PC-9 (cell line): ENCODE measurements around the gene SH3RF3. TPM values are rescaled to one million over a fixed set of nuclear protein-coding genes. Genes with fewer than 3 reads are reported as not detected.

Source experiments
- BruUV-seq: library from RNA; stranded (reverse); fragments of 400-500 nt; replicated peaks from 2 replicates; lab custom pipeline; 2021; lab: Mats Ljungman, UMichigan
- CTCF ChIA-PET: fragments of 300-600 bp; sonication (Branson Sonifier 250); formaldehyde crosslinking; loops from one replicate; lab custom pipeline; 2022; ENCODE audit warnings: antibody characterized with exemption; lab: Charles Lee
- POLR2A ChIA-PET: fragments of 300-600 bp; sonication (Branson Sonifier 250); formaldehyde crosslinking; loops from one replicate; lab custom pipeline; 2022; ENCODE audit warnings: antibody characterized with exemption; ENCODE audit not compliant: unreplicated experiment; lab: Charles Lee
- DNase-seq, 2 experiments: peaks; one replicate each; pipeline versions ENCODE4 v3.0.0 to v3.0.0-alpha.2; 2015 to 2022; ENCODE audit warnings: mixed read lengths in 1 of 2
- H2AFZ ChIP-seq: fragments of 200-600 bp; sonication (generic); 2 replicates; pipeline ENCODE4 v1.8.1; 2017; ENCODE audit warnings: antibody characterized with exemption
- H3F3A ChIP-seq: fragments of 200-600 bp; sonication (generic); 2 replicates; pipeline ENCODE4 v1.8.1; 2017; ENCODE audit warnings: antibody characterized with exemption, mild to moderate bottlenecking, low read depth; ENCODE audit not compliant: insufficient read depth
- H3K27ac ChIP-seq: fragments of 200-600 bp; sonication (generic); 2 replicates; pipeline ENCODE4 v1.6.1; 2016; ENCODE audit warnings: mixed run types
- H3K27me3 ChIP-seq: fragments of 200-600 bp; sonication (generic); 2 replicates; pipeline ENCODE4 v1.6.1; 2016; ENCODE audit warnings: low read depth, mixed run types; ENCODE audit not compliant: insufficient read depth
- H3K36me3 ChIP-seq: fragments of 200-600 bp; sonication (generic); 2 replicates; pipeline ENCODE4 v1.6.1; 2016; ENCODE audit warnings: low read depth, mixed run types
- H3K4me1 ChIP-seq: fragments of 200-600 bp; sonication (generic); replicated peaks from 2 replicates; pipeline ENCODE4 v1.6.1; 2016; ENCODE audit warnings: mixed run types; ENCODE audit not compliant: insufficient read depth
- H3K4me2 ChIP-seq: fragments of 200-600 bp; sonication (generic); 2 replicates; pipeline ENCODE4 v1.6.1; 2017; ENCODE audit warnings: mixed run types
- H3K4me3 ChIP-seq: fragments of 200-600 bp; sonication (generic); 2 replicates; pipeline ENCODE4 v1.6.1; 2016; ENCODE audit warnings: mixed run types
- H3K79me2 ChIP-seq: fragments of 200-600 bp; sonication (generic); 2 replicates; pipeline ENCODE4 v1.6.1; 2017; ENCODE audit warnings: low read depth, mixed run types
- H3K9me2 ChIP-seq: fragments of 200-600 bp; sonication (generic); 2 replicates; pipeline ENCODE4 v1.8.1; 2017; ENCODE audit warnings: mild to moderate bottlenecking; ENCODE audit not compliant: insufficient read depth
- H3K9me3 ChIP-seq: fragments of 200-600 bp; sonication (generic); 2 replicates; pipeline ENCODE4 v1.8.1; 2016; ENCODE audit warnings: low read depth; ENCODE audit not compliant: insufficient read depth
- H4K20me1 ChIP-seq: fragments of 200-600 bp; sonication (generic); 2 replicates; pipeline ENCODE4 v1.8.1; 2017; ENCODE audit not compliant: insufficient read depth
- CTCF ChIP-seq: fragments of 200-600 bp; sonication (generic); conservative IDR thresholded peaks from 2 replicates; pipeline ENCODE4 v1.6.1; 2017; ENCODE audit warnings: mixed run types, antibody characterized with exemption, mild to moderate bottlenecking, moderate library complexity
- EZH2 ChIP-seq: fragments of 200-600 bp; sonication (generic); IDR thresholded peaks from 2 replicates; pipeline ENCODE4 v1.8.0; 2017; ENCODE audit warnings: antibody characterized with exemption, low read depth
- intact Hi-C: fragments of 100-400 bp; cut with micrococcal nuclease; formaldehyde crosslinking; loops from one replicate; pipeline ENCODE4 v1.10.0; 2022; ENCODE audit not compliant: unreplicated experiment
- total RNA-seq: library from RNA; stranded (reverse); gene quantifications from 2 replicates; pipeline ENCODE4 v1.2.3, GENCODE V29; 2021

The SH3RF3 gene
- total RNA-seq, 1 experiment from 2014 or later: 6.1 TPM

- no peaks in the 10 kb centered on the region for H3K9me2 ChIP-seq
- H3K9me3 ChIP-seq: no peaks in the 10 kb centered on the region
- no peaks in the 10 kb centered on the region for H3K79me2 ChIP-seq
- no peaks in the 10 kb centered on the region for H3K27me3 ChIP-seq
- no peaks in the 10 kb centered on the region for H3K36me3 ChIP-seq
- H3K4me2 ChIP-seq: no peak overlapping the region
- DNase-seq: no peak
- CTCF ChIA-PET: no interaction called here
- peaks cover 9% of the 10 kb centered on the region; the same call in 1 of the 2 replicates for H3K4me1 ChIP-seq
- H2AFZ ChIP-seq: no peak overlapping the region
- no TSS peak for BruUV-seq
- no peaks in the 10 kb centered on the region for H3F3A ChIP-seq
- no peak overlapping the region for H3K4me3 ChIP-seq
- TF ChIP-seq EZH2 (no peak), CTCF (no peak)
- H4K20me1 ChIP-seq: no peaks in the 10 kb centered on the region; the same call in 1 of the 2 replicates
- POLR2A ChIA-PET: no interaction called here
- no peak overlapping the region for H3K27ac ChIP-seq
- intact Hi-C loops: no loop called here
Measured at GRCh38 chr2:109377976-109378375, 249.0 kb downstream of the SH3RF3 start.

- Histone ChIP-seq H3F3A (no peaks in the 10 kb centered on the region), H3K4me2 (no peak overlapping the region), H4K20me1 (peaks cover 2% of the 10 kb centered on the region; the same call in 1 of the 2 replicates), H3K4me3 (no peak overlapping the region), H3K9me2 (no peaks in the 10 kb centered on the region), H3K4me1 (peaks cover 9% of the 10 kb centered on the region; the same call in 1 of the 2 replicates), H3K79me2 (no peaks in the 10 kb centered on the region), H3K36me3 (no peaks in the 10 kb centered on the region), H3K27ac (no peak overlapping the region), H3K9me3 (no peaks in the 10 kb centered on the region), H3K27me3 (no peaks in the 10 kb centered on the region), H2AFZ (no peak overlapping the region)
- CTCF ChIA-PET: no interaction called here
- intact Hi-C loops: no loop called here
- no peak for DNase-seq
- TF ChIP-seq CTCF: no peak
- no TSS peak for BruUV-seq
- POLR2A ChIA-PET: no interaction called here
Measured at GRCh38 chr2:109378682-109379081, 249.7 kb downstream of the SH3RF3 start.

GRCh38 chr2:109379507-109379906 lies 250.5 kb downstream of the SH3RF3 start:
- no peak for DNase-seq
- Histone ChIP-seq H3K9me3 (no peaks in the 10 kb centered on the region), H3K36me3 (no peaks in the 10 kb centered on the region), H3K27ac (no peak overlapping the region), H3K9me2 (no peaks in the 10 kb centered on the region), H3K4me3 (no peak overlapping the region), H2AFZ (no peak overlapping the region), H4K20me1 (peaks cover 5% of the 10 kb centered on the region; the same call in 1 of the 2 replicates), H3K79me2 (no peaks in the 10 kb centered on the region), H3K4me1 (peaks cover 9% of the 10 kb centered on the region; the same call in 1 of the 2 replicates), H3K27me3 (no peaks in the 10 kb centered on the region), H3K4me2 (no peak overlapping the region), H3F3A (no peaks in the 10 kb centered on the region)
- intact Hi-C loops: no loop called here
- POLR2A ChIA-PET: no interaction called here
- TF ChIP-seq EZH2: no peak
- no peak for TF ChIP-seq CTCF
- no TSS peak for BruUV-seq
- CTCF ChIA-PET: no interaction called here
